Adrenal gland (tissue), 5 donors: Measurements from ENCODE around the gene GALNTL6.

Experiments used
- CTCF ChIP-seq, 6 experiments: fragments of 450-650 bp in 4 of 6; fragments of 200-600 bp in 2 of 6; sonication (generic) in 1 of 6; IDR thresholded peaks; 1 replicate in 5 of 6; 2 replicates in 1 of 6; pipeline versions ENCODE4 v1.5.1 to v1.8.0; 2016 to 2021; ENCODE audit warnings: antibody characterized with exemption in 6 of 6, mild to moderate bottlenecking in 2 of 6, moderate library complexity in 1 of 6
- POLR2A ChIP-seq, 2 donors: fragments of 450-650 bp; IDR thresholded peaks; one replicate each; pipeline ENCODE4 v1.6.1; 2017; ENCODE audit warnings: antibody characterized with exemption in 2 of 2, mild to moderate bottlenecking in 2 of 2, moderate library complexity in 1 of 2
- donor health status: DM: no; HTN: no; CAD: no.

GRCh38 chr4:173012608-173013007, 1199.4 kb downstream of the GALNTL6 start:
- TF ChIP-seq CTCF (IDR thresholded peaks at IDR 0.05) (no peak), POLR2A (IDR thresholded peaks at IDR 0.05) (no peak)
